HCT116 (cell line): ENCODE results near the gene ACVR1. TPM values are rescaled to one million over a fixed set of nuclear protein-coding genes. Genes with fewer than 3 reads are reported as not detected.

Experiments used
- ATAC-seq: fragments of 200-7000 bp; cut with Tn5 transposase; 2 replicates; pipeline ENCODE4 v1.9.1; 2020; ENCODE audit warnings: mild to moderate bottlenecking, moderate library complexity
- BruUV-seq: library from RNA; stranded (reverse); fragments of 400-500 nt; replicated peaks from 2 replicates; lab custom pipeline; 2021; lab: Mats Ljungman, UMichigan
- CTCF ChIA-PET: fragments of 300-600 bp; sonication (Branson Sonifier 250); formaldehyde crosslinking; loops from one replicate; lab custom pipeline; 2021; ENCODE audit warnings: antibody characterized with exemption; lab: Charles Lee
- POLR2A ChIA-PET: fragments of 300-600, 350-600 bp; sonication (Branson Sonifier 250); formaldehyde crosslinking; loops from one replicate; lab custom pipeline; 2021; ENCODE audit warnings: antibody characterized with exemption; lab: Charles Lee
- RAD21 ChIA-PET, 2 experiments: fragments of 300-600 bp; sonication (Branson Sonifier 250); formaldehyde crosslinking; loops; one replicate each; lab custom pipeline; 2023; ENCODE audit warnings: low total read pairs in 2 of 2; ENCODE audit not compliant: uncharacterized antibody in 2 of 2, unreplicated experiment in 2 of 2, low non-redundant PET in 1 of 2; lab: Charles Lee
- DNase-seq: peaks from one replicate; pipeline ENCODE4 v3.0.0-alpha.2; 2010; ENCODE audit warnings: low read depth, low spot score
- H2AFZ ChIP-seq: fragments of 200-600 bp; shearing (Covaris generic), sonication (generic); 2 replicates; pipeline ENCODE4 v1.6.1; 2017; ENCODE audit warnings: low read depth, mixed run types, mixed read lengths, antibody characterized with exemption, low read length; ENCODE audit not compliant: poor library complexity, severe bottlenecking
- H3K27ac ChIP-seq: 2 replicates; pipeline ENCODE4 v1.5.1; 2012; ENCODE audit warnings: low read depth, low read length
- H3K27me3 ChIP-seq: fragments of 200-600 bp; sonication (generic); 2 replicates; pipeline ENCODE4 v1.6.1; 2016; ENCODE audit warnings: mixed run types, low read length, mixed read lengths; ENCODE audit not compliant: insufficient read depth
- H3K36me3 ChIP-seq, 2 experiments: fragments of 200-500 bp in 1 of 2; fragments of 200-600 bp in 1 of 2; sonication (Bioruptor generic) in 1 of 2; sonication (generic) in 1 of 2; 2 replicates each; pipeline versions ENCODE4 v1.5.1 to v1.6.1; 2014 to 2016; ENCODE audit warnings: low read length in 2 of 2, inconsistent platforms in 1 of 2, mixed read lengths in 1 of 2, mixed run types in 1 of 2; ENCODE audit not compliant: insufficient read depth in 2 of 2, control insufficient read depth in 1 of 2
- H3K4me1 ChIP-seq, 2 experiments: fragments of 200-600 bp in 1 of 2; sonication (generic) in 1 of 2; 2 replicates each; pipeline versions ENCODE4 v1.5.1 to v1.6.1; 2012 to 2017; ENCODE audit warnings: low read length in 2 of 2, inconsistent platforms in 1 of 2, mild to moderate bottlenecking in 1 of 2, mixed read lengths in 1 of 2, mixed run types in 1 of 2, moderate library complexity in 1 of 2; ENCODE audit not compliant: insufficient read depth in 2 of 2, control insufficient read depth in 1 of 2
- H3K4me2 ChIP-seq: fragments of 200-600 bp; sonication (generic); 2 replicates; pipeline ENCODE4 v1.6.1; 2017; ENCODE audit warnings: mixed run types, low read length, mixed read lengths
- H3K4me3 ChIP-seq, 2 experiments: fragments of 200-600 bp in 1 of 2; sonication (generic) in 1 of 2; replicated peaks in 1 of 2; 2 replicates each; pipeline ENCODE4 v1.5.1; 2011 to 2016; ENCODE audit warnings: low read length in 2 of 2, control low read depth in 1 of 2, low read depth in 1 of 2, mild to moderate bottlenecking in 1 of 2, mixed read lengths in 1 of 2, mixed run types in 1 of 2
- H3K79me2 ChIP-seq: fragments of 200-600 bp; sonication (generic); 2 replicates; pipeline ENCODE4 v1.6.1; 2017; ENCODE audit warnings: mild to moderate bottlenecking, mixed run types, low read length, moderate library complexity, mixed read lengths; ENCODE audit not compliant: insufficient read depth
- H3K9ac ChIP-seq: fragments of 200-600 bp; sonication (generic); 2 replicates; pipeline ENCODE4 v1.6.1; 2016; ENCODE audit warnings: low read length, mixed read lengths
- H3K9me2 ChIP-seq: fragments of 200-600 bp; sonication (generic), shearing (Covaris generic); 2 replicates; pipeline ENCODE4 v1.6.1; 2017; ENCODE audit warnings: mixed run types, mild to moderate bottlenecking, moderate library complexity; ENCODE audit not compliant: insufficient read depth
- H3K9me3 ChIP-seq, 2 experiments: fragments of 200-500 bp in 1 of 2; fragments of 200-600 bp in 1 of 2; sonication (Bioruptor generic) in 1 of 2; sonication (generic) in 1 of 2; 2 replicates each; pipeline ENCODE4 v1.6.1; 2014 to 2017; ENCODE audit warnings: low read length in 2 of 2, mixed read lengths in 2 of 2, inconsistent platforms in 1 of 2, low read depth in 1 of 2, mild to moderate bottlenecking in 1 of 2, mixed run types in 1 of 2, moderate library complexity in 1 of 2; ENCODE audit not compliant: control insufficient read depth in 1 of 2, insufficient read depth in 1 of 2
- H4K20me1 ChIP-seq: fragments of 200-600 bp; sonication (generic), shearing (Covaris generic); 2 replicates; pipeline ENCODE4 v1.6.1; 2017; ENCODE audit warnings: mixed run types, mild to moderate bottlenecking, moderate library complexity; ENCODE audit not compliant: insufficient read depth
- EGR1 ChIP-seq: IDR thresholded peaks from 2 replicates; pipeline ENCODE4 v1.6.1; 2012; ENCODE audit warnings: low read depth
- JUND ChIP-seq: IDR thresholded peaks from 2 replicates; pipeline ENCODE4 v1.6.1; 2012
- SRF ChIP-seq: IDR thresholded peaks from 2 replicates; pipeline ENCODE4 v1.6.1; 2012; ENCODE audit warnings: low read depth
- TCF7L2 ChIP-seq: IDR thresholded peaks from 2 replicates; pipeline ENCODE4 v1.7.0; 2011; ENCODE audit warnings: borderline replicate concordance, inconsistent platforms; ENCODE audit not compliant: insufficient read depth, insufficient read length; ENCODE audit errors: extremely low read depth
- YY1 ChIP-seq: IDR thresholded peaks from 2 replicates; pipeline ENCODE4 v1.6.1; 2011; ENCODE audit warnings: low read length, low read depth, moderate library complexity, mild to moderate bottlenecking; ENCODE audit not compliant: insufficient replicate concordance; ENCODE audit errors: extremely low read depth
- intact Hi-C: fragments of 100-400 bp; cut with micrococcal nuclease; formaldehyde crosslinking; loops from 2 replicates; pipeline ENCODE4 v1.10.0; 2022
- total RNA-seq: library from RNA; stranded (reverse); gene quantifications from one replicate; pipeline ENCODE4 v1.2.1, GENCODE V29; 2021; ENCODE audit not compliant: unreplicated experiment
- TF ChIP-seq, protein P1 (sequence below): IDR thresholded peaks from 2 replicates; pipeline ENCODE4 v1.6.1; 2011; ENCODE audit warnings: mild to moderate bottlenecking, low read length, moderate library complexity; ENCODE audit not compliant: insufficient replicate concordance; ENCODE audit errors: extremely low read depth
- TF ChIP-seq, protein P2 (sequence below), 3 experiments: fragments of 200-600 bp in 1 of 3; sonication (generic) in 1 of 3; IDR thresholded peaks in 2 of 3; conservative IDR thresholded peaks in 1 of 3; 2 replicates each; pipeline ENCODE4 v1.5.1; 2012 to 2017; ENCODE audit warnings: low read depth in 2 of 3, low read length in 2 of 3, antibody characterized with exemption in 1 of 3, borderline replicate concordance in 1 of 3, control low read depth in 1 of 3, mild to moderate bottlenecking in 1 of 3, mixed read lengths in 1 of 3, mixed run types in 1 of 3, moderate library complexity in 1 of 3; ENCODE audit not compliant: insufficient read depth in 1 of 3
- TF ChIP-seq, protein P3 (sequence below): IDR thresholded peaks from 2 replicates; pipeline ENCODE4 v1.6.1; 2012; ENCODE audit warnings: low read depth

The ACVR1 gene
- total RNA-seq, 1 experiment from 2014 or later, result 16.9 TPM

DNA sequence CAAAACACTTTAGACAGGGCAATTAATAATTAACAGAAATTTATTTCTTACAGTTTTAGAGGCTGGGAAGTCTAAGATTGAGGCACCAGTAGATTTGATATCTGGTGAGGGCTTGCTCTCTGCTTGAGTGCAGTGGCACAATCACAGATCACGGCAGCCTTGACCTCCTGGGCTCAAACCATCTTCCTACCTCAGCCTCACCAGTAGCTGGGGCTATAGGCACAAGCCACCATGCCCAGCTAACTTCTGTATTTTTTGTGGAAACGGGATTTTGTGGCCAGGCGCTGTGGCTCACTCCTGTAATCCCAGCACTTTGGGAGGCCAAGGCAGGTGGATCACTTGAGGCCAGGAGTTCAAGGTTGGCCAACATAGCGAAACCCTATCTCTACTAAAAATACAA is 29.0 kb upstream of the ACVR1 start:
- CTCF ChIA-PET, result no interaction called here
- no peak overlapping the region for H3K4me3 ChIP-seq
- H3K27ac ChIP-seq, result no peak overlapping the region
- ATAC-seq (no peak), DNase-seq (no peak)
- H3K4me2 ChIP-seq, result no peak overlapping the region
- H3K36me3 ChIP-seq, result no peaks in the 10 kb centered on the region
- intact Hi-C loops, result no loop called here
- RAD21 ChIA-PET, result no interaction called here
- no peak overlapping the region for H3K9ac ChIP-seq
- H3K9me2 ChIP-seq, result no peaks in the 10 kb centered on the region
- POLR2A ChIA-PET, result no interaction called here
- H4K20me1 ChIP-seq, result no peaks in the 10 kb centered on the region
- BruUV-seq, result no TSS peak
- no peaks in the 10 kb centered on the region for H3K4me1 ChIP-seq
- no peaks in the 10 kb centered on the region for H3K27me3 ChIP-seq
- TF ChIP-seq, protein P1, sequence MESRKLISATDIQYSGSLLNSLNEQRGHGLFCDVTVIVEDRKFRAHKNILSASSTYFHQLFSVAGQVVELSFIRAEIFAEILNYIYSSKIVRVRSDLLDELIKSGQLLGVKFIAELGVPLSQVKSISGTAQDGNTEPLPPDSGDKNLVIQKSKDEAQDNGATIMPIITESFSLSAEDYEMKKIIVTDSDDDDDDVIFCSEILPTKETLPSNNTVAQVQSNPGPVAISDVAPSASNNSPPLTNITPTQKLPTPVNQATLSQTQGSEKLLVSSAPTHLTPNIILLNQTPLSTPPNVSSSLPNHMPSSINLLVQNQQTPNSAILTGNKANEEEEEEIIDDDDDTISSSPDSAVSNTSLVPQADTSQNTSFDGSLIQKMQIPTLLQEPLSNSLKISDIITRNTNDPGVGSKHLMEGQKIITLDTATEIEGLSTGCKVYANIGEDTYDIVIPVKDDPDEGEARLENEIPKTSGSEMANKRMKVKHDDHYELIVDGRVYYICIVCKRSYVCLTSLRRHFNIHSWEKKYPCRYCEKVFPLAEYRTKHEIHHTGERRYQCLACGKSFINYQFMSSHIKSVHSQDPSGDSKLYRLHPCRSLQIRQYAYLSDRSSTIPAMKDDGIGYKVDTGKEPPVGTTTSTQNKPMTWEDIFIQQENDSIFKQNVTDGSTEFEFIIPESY, result no peak
- TF ChIP-seq TCF7L2 (no peak), EGR1 (no peak), YY1 (no peak), JUND (no peak), SRF (no peak)
- TF ChIP-seq, protein P2, sequence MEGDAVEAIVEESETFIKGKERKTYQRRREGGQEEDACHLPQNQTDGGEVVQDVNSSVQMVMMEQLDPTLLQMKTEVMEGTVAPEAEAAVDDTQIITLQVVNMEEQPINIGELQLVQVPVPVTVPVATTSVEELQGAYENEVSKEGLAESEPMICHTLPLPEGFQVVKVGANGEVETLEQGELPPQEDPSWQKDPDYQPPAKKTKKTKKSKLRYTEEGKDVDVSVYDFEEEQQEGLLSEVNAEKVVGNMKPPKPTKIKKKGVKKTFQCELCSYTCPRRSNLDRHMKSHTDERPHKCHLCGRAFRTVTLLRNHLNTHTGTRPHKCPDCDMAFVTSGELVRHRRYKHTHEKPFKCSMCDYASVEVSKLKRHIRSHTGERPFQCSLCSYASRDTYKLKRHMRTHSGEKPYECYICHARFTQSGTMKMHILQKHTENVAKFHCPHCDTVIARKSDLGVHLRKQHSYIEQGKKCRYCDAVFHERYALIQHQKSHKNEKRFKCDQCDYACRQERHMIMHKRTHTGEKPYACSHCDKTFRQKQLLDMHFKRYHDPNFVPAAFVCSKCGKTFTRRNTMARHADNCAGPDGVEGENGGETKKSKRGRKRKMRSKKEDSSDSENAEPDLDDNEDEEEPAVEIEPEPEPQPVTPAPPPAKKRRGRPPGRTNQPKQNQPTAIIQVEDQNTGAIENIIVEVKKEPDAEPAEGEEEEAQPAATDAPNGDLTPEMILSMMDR (IDR thresholded peaks at IDR 0.05 in 2 of 3, conservative IDR thresholded peaks at IDR 0.05 in 1 of 3; ENCODE audit: borderline replicate concordance in 1 of 3, insufficient read depth in 1 of 3, low read depth in 2 of 3, low read length in 2 of 3), result no peak
- TF ChIP-seq, protein P3, sequence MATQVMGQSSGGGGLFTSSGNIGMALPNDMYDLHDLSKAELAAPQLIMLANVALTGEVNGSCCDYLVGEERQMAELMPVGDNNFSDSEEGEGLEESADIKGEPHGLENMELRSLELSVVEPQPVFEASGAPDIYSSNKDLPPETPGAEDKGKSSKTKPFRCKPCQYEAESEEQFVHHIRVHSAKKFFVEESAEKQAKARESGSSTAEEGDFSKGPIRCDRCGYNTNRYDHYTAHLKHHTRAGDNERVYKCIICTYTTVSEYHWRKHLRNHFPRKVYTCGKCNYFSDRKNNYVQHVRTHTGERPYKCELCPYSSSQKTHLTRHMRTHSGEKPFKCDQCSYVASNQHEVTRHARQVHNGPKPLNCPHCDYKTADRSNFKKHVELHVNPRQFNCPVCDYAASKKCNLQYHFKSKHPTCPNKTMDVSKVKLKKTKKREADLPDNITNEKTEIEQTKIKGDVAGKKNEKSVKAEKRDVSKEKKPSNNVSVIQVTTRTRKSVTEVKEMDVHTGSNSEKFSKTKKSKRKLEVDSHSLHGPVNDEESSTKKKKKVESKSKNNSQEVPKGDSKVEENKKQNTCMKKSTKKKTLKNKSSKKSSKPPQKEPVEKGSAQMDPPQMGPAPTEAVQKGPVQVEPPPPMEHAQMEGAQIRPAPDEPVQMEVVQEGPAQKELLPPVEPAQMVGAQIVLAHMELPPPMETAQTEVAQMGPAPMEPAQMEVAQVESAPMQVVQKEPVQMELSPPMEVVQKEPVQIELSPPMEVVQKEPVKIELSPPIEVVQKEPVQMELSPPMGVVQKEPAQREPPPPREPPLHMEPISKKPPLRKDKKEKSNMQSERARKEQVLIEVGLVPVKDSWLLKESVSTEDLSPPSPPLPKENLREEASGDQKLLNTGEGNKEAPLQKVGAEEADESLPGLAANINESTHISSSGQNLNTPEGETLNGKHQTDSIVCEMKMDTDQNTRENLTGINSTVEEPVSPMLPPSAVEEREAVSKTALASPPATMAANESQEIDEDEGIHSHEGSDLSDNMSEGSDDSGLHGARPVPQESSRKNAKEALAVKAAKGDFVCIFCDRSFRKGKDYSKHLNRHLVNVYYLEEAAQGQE, result no peak
- H2AFZ ChIP-seq, result no peak overlapping the region
- H3K79me2 ChIP-seq, result no peaks in the 10 kb centered on the region
- no peaks in the 10 kb centered on the region for H3K9me3 ChIP-seq
